NAMALWA (cell line): ENCODE measurements around the gene TMEM25.
"Not testable (repeated sequence)": the region's sequence is repeated elsewhere in the genome, so short reads cannot be mapped to it uniquely, and the experiment has no call there.

ENCODE experiments used
- DNase-seq: peaks from one replicate; pipeline ENCODE4 v3.0.0-alpha.2; 2015; ENCODE audit warnings: low spot score

The TMEM25 gene

GRCh38 chr11:118530683-118531596 is at the start of gene TMEM25:
TMEM25 (plus strand) TSS chr11:118531192; CDS start chr11:118531802, 610 bp downstream.
- DNase-seq: peak; percentile 48

GRCh38 chr11:118481238-118481637 is 49.8 kb upstream of the TMEM25 start:
- not testable (repeated sequence) for DNase-seq

- no peak for DNase-seq
These were observed 46.6 kb upstream of the TMEM25 start for GRCh38 chr11:118484405-118484804.

GRCh38 chr11:118485273-118485672 is 45.7 kb upstream of the TMEM25 start:
- peak; percentile 40 for DNase-seq

- peak; percentile 88 for DNase-seq
These were observed 42.4 kb upstream of the TMEM25 start for GRCh38 chr11:118488480-118489109.

GRCh38 chr11:118491041-118491440 is 40.0 kb upstream of the TMEM25 start:
- DNase-seq: no peak

- no peak for DNase-seq
These were observed 33.2 kb upstream of the TMEM25 start for GRCh38 chr11:118497831-118498230.

- DNase-seq: no peak
These were observed 27.8 kb upstream of the TMEM25 start for GRCh38 chr11:118503216-118503615.

- no peak for DNase-seq
These were observed 19.4 kb upstream of the TMEM25 start for GRCh38 chr11:118511601-118512000.

GRCh38 chr11:118514103-118514502 is 16.9 kb upstream of the TMEM25 start:
- no peak for DNase-seq

- DNase-seq: no peak
These were observed 11.4 kb upstream of the TMEM25 start for GRCh38 chr11:118519549-118519948.

GRCh38 chr11:118521892-118522311 is 9.1 kb upstream of the TMEM25 start:
- no peak for DNase-seq

GRCh38 chr11:118522571-118523072 is 8.4 kb upstream of the TMEM25 start:
- DNase-seq: no peak

GRCh38 chr11:118524356-118524755 is 6.6 kb upstream of the TMEM25 start:
- no peak for DNase-seq

- no peak for DNase-seq
These were observed 6.1 kb upstream of the TMEM25 start for GRCh38 chr11:118524757-118525470.

- DNase-seq: no peak
These were observed 4.3 kb upstream of the TMEM25 start for GRCh38 chr11:118526688-118527087.

GRCh38 chr11:118527109-118527508 is 3.9 kb upstream of the TMEM25 start, which contains the start of gene TTC36:
TTC36 (plus strand) TSS chr11:118527474; CDS start chr11:118527495, 21 bp downstream.
- DNase-seq: no peak

GRCh38 chr11:118528511-118528910 is 2.5 kb upstream of the TMEM25 start:
- no peak for DNase-seq

- no peak for DNase-seq
These were observed 1.3 kb upstream of the TMEM25 start for GRCh38 chr11:118529584-118530175.

GRCh38 chr11:118530180-118530682 is 761 bp upstream of the TMEM25 start:
- no peak for DNase-seq

GRCh38 chr11:118531597-118532084 is 649 bp downstream of the TMEM25 start:
- DNase-seq: no peak
